Measurements from ENCODE around the gene VARS2.

DNA sequence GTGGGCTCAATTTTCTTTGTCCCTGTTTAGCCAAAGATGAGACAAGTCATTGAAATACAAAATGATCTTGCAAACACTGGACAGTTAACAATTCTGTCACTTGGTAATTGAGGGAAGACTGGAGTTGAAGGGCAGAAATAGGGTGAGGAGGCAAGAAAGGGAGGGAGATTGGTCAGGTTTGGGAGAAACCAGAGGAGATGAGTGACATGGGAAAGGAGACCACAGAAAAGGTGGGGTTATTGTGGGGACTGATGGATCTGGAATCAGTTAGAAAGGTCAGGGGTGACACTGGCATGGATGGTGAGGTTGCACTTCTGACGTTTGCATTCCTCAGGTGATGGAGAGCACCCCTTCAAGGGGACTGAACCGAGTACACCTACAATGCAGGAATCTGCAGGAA lies 5.3 kb upstream of the VARS2 start:
- TF ChIP-seq, protein P1, sequence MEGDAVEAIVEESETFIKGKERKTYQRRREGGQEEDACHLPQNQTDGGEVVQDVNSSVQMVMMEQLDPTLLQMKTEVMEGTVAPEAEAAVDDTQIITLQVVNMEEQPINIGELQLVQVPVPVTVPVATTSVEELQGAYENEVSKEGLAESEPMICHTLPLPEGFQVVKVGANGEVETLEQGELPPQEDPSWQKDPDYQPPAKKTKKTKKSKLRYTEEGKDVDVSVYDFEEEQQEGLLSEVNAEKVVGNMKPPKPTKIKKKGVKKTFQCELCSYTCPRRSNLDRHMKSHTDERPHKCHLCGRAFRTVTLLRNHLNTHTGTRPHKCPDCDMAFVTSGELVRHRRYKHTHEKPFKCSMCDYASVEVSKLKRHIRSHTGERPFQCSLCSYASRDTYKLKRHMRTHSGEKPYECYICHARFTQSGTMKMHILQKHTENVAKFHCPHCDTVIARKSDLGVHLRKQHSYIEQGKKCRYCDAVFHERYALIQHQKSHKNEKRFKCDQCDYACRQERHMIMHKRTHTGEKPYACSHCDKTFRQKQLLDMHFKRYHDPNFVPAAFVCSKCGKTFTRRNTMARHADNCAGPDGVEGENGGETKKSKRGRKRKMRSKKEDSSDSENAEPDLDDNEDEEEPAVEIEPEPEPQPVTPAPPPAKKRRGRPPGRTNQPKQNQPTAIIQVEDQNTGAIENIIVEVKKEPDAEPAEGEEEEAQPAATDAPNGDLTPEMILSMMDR (IDR thresholded peaks at IDR 0.05), result no peak
- no peak for TF ChIP-seq POLR2A (IDR thresholded peaks at IDR 0.05)
